Measurements from ENCODE around the gene RGMB. TPM values are rescaled to one million over a fixed set of nuclear protein-coding genes. Genes with fewer than 3 reads are reported as not detected.

The RGMB gene
- polyA plus RNA-seq, 1 of the 3 experiments (the other 2 are of a cell fraction) = 86.7 TPM

- POLR2A ChIA-PET = no interaction called here
Observed at GRCh38 chr5:98805070-98805469, 31.6 kb downstream of the RGMB start.

More at GRCh38 chr5:98805070-98805469, 31.6 kb downstream of the RGMB start:
- DNase-seq = no peak
- Histone ChIP-seq H3K9me3 (peaks cover 13% of the 10 kb centered on the region), H3K36me3 (replicated peaks in 1 of 2; ENCODE audit: control insufficient read depth in 1 of 2, insufficient read depth in 2 of 2, low read length in 1 of 2) (peaks cover 0 to 12% of the 10 kb centered on the region in 2 experiments), H3K9me2 (no peaks in the 10 kb centered on the region), H3K4me1 (ENCODE audit: control insufficient read depth in 1 of 2, insufficient read depth in 2 of 2, low read depth in 1 of 2, low read length in 1 of 2) (no peaks in the 10 kb centered on the region), H4K20me1 (ENCODE audit: insufficient read depth) (no peaks in the 10 kb centered on the region), H3K79me2 (ENCODE audit: insufficient read depth) (no peaks in the 10 kb centered on the region), H3F3A (replicated peaks; ENCODE audit: insufficient read depth) (no peaks in the 10 kb centered on the region), H3K4me3 (ENCODE audit: low read depth in 2 of 2, low read length in 1 of 2) (no peak overlapping the region), H3K4me2 (no peak overlapping the region), H2AFZ (ENCODE audit: low read depth) (no peak overlapping the region), H3K27me3 (ENCODE audit: insufficient read depth) (no peaks in the 10 kb centered on the region), H3K27ac (ENCODE audit: low read depth in 2 of 2, low read length in 1 of 2) (no peak overlapping the region), H3K9ac (no peak overlapping the region)
- WGBS (ENCODE audit: low lambda C conversion rate) = 24% methylated on average over 1 of the region's 1 CpG
- TF ChIP-seq FOXM1 (IDR thresholded peaks at IDR 0.05; ENCODE audit: low read depth) (no peak), NRF1 (IDR thresholded peaks at IDR 0.05; ENCODE audit: low read depth, low read length) (no peak), RCOR1 (IDR thresholded peaks at IDR 0.05; ENCODE audit: low read length) (no peak), RAD21 (IDR thresholded peaks at IDR 0.05; ENCODE audit: low read length) (no peak), EZH2phosphoT487 (IDR thresholded peaks at IDR 0.05; ENCODE audit: borderline replicate concordance, low read depth) (no peak), MXI1 (IDR thresholded peaks at IDR 0.05; ENCODE audit: low read depth, low read length) (no peak), RXRA (IDR thresholded peaks at IDR 0.05; ENCODE audit: borderline replicate concordance, low read depth) (no peak), CTCF (IDR thresholded peaks at IDR 0.05) (no peak), TCF12 (IDR thresholded peaks at IDR 0.05) (no peak), FOXJ3 (CRISPR knock-in tag; IDR thresholded peaks at IDR 0.05) (no peak), ZBTB33 (IDR thresholded peaks at IDR 0.05; ENCODE audit: borderline replicate concordance, low read depth) (no peak), EP300 (IDR thresholded peaks at IDR 0.05; ENCODE audit: borderline replicate concordance in 1 of 2, low read depth in 1 of 2, low read length in 1 of 2) (no peak), GABPA (IDR thresholded peaks at IDR 0.05; ENCODE audit: low read depth) (no peak), POLR2AphosphoS5 (IDR thresholded peaks at IDR 0.05; ENCODE audit: low read depth, low read length) (no peak), YY1 (IDR thresholded peaks at IDR 0.05; ENCODE audit: low read depth) (no peak), SIN3A (IDR thresholded peaks at IDR 0.05; ENCODE audit: borderline replicate concordance, low read depth, low read length) (no peak), USF1 (IDR thresholded peaks at IDR 0.05; ENCODE audit: borderline replicate concordance, low read depth) (no peak), SMC3 (IDR thresholded peaks at IDR 0.05; ENCODE audit: low read depth, low read length) (no peak)
- TF ChIP-seq, protein P1, sequence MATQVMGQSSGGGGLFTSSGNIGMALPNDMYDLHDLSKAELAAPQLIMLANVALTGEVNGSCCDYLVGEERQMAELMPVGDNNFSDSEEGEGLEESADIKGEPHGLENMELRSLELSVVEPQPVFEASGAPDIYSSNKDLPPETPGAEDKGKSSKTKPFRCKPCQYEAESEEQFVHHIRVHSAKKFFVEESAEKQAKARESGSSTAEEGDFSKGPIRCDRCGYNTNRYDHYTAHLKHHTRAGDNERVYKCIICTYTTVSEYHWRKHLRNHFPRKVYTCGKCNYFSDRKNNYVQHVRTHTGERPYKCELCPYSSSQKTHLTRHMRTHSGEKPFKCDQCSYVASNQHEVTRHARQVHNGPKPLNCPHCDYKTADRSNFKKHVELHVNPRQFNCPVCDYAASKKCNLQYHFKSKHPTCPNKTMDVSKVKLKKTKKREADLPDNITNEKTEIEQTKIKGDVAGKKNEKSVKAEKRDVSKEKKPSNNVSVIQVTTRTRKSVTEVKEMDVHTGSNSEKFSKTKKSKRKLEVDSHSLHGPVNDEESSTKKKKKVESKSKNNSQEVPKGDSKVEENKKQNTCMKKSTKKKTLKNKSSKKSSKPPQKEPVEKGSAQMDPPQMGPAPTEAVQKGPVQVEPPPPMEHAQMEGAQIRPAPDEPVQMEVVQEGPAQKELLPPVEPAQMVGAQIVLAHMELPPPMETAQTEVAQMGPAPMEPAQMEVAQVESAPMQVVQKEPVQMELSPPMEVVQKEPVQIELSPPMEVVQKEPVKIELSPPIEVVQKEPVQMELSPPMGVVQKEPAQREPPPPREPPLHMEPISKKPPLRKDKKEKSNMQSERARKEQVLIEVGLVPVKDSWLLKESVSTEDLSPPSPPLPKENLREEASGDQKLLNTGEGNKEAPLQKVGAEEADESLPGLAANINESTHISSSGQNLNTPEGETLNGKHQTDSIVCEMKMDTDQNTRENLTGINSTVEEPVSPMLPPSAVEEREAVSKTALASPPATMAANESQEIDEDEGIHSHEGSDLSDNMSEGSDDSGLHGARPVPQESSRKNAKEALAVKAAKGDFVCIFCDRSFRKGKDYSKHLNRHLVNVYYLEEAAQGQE (IDR thresholded peaks at IDR 0.05; ENCODE audit: low read depth, low read length) = no peak
- CTCF ChIA-PET = interaction anchor here (1.3 to 1.4 kb wide), 2 partner anchors 36 to 37 kb away, joined by 3 to 4 read pairs; no protein-coding TSS in a partner anchor
